Colonic mucosa (tissue), 4 donors: ENCODE results near the gene ZFAND3. TPM values are rescaled to one million over a fixed set of nuclear protein-coding genes. Genes with fewer than 3 reads are reported as not detected.
"Not testable (repeated sequence)": the region's sequence is repeated elsewhere in the genome, so short reads cannot be mapped to it uniquely, and the experiment has no call there.

ENCODE experiments used
- DNase-seq: peaks from one replicate; pipeline ENCODE4 v3.0.0-alpha.2; 2020
- H3K27ac ChIP-seq: fragments of 200-600 bp; one replicate; pipeline ENCODE4 v1.8.0; 2021
- H3K27me3 ChIP-seq: fragments of 200-600 bp; one replicate; pipeline ENCODE4 v1.8.0; 2021
- H3K36me3 ChIP-seq: fragments of 200-600 bp; one replicate; pipeline ENCODE4 v1.8.0; 2021
- H3K4me1 ChIP-seq: fragments of 200-600 bp; one replicate; pipeline ENCODE4 v1.8.0; 2021; ENCODE audit warnings: mild to moderate bottlenecking
- H3K4me3 ChIP-seq: fragments of 200-600 bp; one replicate; pipeline ENCODE4 v1.8.0; 2021
- H3K9ac ChIP-seq, 2 donors: one replicate each; pipeline ENCODE4 v1.7.0; 2013; ENCODE audit warnings: control low read depth in 2 of 2, low read depth in 2 of 2, low read length in 2 of 2
- H3K9me3 ChIP-seq: fragments of 200-600 bp; one replicate; pipeline ENCODE4 v1.8.0; 2021
- intact Hi-C: fragments of 100-400 bp; cut with DNase I; formaldehyde crosslinking; loops from one replicate; pipeline ENCODE4 v1.14.1; 2022
- total RNA-seq, 2 donors: library from RNA; stranded (reverse); fragmentation: NEBNext Ultra II Directional in 1 of 2; extraction: Animal tissue kit (Norgen Biotek cat#: 25700) in 1 of 2; gene quantifications; one replicate each; pipeline ENCODE4 v1.2.1, GENCODE V29; 2021
- TF ChIP-seq, protein P1 (sequence below): fragments of 200-600 bp; IDR thresholded peaks from one replicate; pipeline ENCODE4 v1.8.0; 2022; ENCODE audit warnings: antibody characterized with exemption, mild to moderate bottlenecking
- donor health status: healthy.
- donor health status: DM: no; HTN: no; CAD: no.
- donor health status: DM: no; HTN: no; CAD: no.

Gene ZFAND3
- total RNA-seq, 2 donors from 2014 or later, result 42.0 to 96.8 TPM

DNA sequence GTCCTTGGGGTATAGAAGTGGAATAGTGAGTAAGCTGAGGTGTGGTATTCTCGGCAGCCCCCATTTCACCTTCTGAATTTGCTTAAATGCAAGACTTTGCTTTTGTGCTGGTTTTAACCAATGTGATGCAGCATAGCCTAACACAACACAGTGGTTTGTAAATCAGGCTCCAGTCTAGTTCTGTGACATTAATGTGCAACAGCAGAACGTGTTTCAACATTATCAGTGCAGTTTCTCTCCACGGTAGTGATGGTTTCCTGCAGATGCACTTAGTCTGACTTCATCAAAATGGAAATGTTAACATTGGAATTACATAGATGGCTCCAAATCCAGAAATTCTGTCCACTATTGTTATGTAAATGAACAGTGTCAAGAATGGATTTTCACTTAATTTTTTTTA is 139.5 kb downstream of the ZFAND3 start:
- Histone ChIP-seq H3K9ac (no peak overlapping the region), H3K36me3 (no peaks in the 10 kb centered on the region), H3K27me3 (no peaks in the 10 kb centered on the region), H3K4me1 (no peaks in the 10 kb centered on the region), H3K4me3 (no peak overlapping the region), H3K27ac (no peak overlapping the region), H3K9me3 (no peaks in the 10 kb centered on the region)
- no peak for DNase-seq
- intact Hi-C loops, result no loop called here
- TF ChIP-seq, protein P1, sequence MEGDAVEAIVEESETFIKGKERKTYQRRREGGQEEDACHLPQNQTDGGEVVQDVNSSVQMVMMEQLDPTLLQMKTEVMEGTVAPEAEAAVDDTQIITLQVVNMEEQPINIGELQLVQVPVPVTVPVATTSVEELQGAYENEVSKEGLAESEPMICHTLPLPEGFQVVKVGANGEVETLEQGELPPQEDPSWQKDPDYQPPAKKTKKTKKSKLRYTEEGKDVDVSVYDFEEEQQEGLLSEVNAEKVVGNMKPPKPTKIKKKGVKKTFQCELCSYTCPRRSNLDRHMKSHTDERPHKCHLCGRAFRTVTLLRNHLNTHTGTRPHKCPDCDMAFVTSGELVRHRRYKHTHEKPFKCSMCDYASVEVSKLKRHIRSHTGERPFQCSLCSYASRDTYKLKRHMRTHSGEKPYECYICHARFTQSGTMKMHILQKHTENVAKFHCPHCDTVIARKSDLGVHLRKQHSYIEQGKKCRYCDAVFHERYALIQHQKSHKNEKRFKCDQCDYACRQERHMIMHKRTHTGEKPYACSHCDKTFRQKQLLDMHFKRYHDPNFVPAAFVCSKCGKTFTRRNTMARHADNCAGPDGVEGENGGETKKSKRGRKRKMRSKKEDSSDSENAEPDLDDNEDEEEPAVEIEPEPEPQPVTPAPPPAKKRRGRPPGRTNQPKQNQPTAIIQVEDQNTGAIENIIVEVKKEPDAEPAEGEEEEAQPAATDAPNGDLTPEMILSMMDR, result no peak

DNA sequence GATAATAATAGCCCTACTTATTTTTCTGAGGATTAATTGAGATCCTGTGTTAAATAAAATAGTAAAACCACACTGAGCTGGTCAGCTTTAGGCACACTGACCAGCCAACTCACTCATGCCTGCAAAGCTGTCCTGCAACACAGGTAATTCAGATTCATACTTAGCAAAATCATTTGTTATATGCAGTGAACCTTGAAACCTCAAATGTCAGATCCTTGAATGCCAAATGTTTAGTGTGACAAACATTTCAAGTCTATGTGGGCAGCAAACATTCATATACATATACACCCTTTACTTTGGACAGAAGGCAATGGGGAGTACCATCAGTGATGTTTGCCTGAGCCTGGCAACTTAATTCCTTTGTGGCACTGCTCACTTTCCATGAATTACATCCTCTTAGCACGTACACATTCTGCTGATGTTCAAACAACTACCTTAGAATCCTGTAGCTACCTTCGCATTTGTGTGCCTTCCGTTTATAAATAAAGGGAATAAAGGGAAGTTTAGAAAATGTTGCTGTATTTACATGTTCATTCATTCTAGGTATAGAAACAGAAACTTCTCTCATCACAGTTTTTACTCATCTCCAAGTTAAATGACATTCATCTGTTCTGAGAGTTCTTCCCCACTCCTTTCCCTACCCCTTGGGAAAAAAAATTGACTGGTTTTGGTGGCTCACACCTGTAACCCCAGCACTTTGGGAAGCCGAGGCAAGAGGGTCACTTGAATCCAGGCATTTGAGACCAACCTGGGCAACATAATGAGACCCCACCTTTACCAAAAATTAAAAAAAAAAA is 140.8 kb downstream of the ZFAND3 start:
- DNase-seq, result no peak
- Histone ChIP-seq H3K4me3 (no peak overlapping the region), H3K36me3 (no peaks in the 10 kb centered on the region), H3K4me1 (no peaks in the 10 kb centered on the region), H3K27me3 (no peaks in the 10 kb centered on the region), H3K9me3 (no peaks in the 10 kb centered on the region), H3K27ac (no peak overlapping the region), H3K9ac (no peak overlapping the region)
- TF ChIP-seq, protein P1, result no peak
- intact Hi-C loops, result no loop called here

DNA sequence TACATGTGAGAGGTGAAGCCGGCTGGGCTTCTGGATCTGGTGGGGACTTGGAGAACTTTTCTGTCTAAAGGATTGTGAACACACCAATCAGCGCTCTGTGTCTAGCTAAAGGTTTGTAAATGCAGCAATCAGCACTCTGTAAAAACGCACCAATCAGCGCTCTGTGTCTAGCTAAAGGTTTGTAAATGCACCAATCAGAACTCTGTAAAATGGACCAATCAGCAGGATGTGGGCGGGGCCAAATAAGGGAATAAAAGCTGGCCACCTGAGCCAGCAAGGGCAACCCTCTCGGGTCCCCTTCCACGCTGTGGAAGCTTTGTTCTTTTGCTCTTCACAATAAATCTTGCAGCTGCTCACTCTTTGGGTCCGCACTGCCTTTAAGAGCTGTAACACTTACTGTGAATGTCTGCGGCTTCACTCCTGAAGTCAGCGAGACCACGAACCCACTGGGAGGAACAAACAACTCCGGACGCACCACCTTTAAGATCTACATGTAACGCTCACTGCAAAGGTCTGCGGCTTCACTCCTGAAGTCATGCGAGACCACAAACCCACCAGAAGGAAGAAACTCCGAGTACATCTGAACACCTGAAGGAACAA is 143.1 kb downstream of the ZFAND3 start:
- H3K9ac ChIP-seq, H3K36me3 ChIP-seq, DNase-seq, H3K4me3 ChIP-seq, intact Hi-C loops, H3K9me3 ChIP-seq, H3K27ac ChIP-seq, H3K4me1 ChIP-seq, H3K27me3 ChIP-seq: not testable (repeated sequence)

DNA sequence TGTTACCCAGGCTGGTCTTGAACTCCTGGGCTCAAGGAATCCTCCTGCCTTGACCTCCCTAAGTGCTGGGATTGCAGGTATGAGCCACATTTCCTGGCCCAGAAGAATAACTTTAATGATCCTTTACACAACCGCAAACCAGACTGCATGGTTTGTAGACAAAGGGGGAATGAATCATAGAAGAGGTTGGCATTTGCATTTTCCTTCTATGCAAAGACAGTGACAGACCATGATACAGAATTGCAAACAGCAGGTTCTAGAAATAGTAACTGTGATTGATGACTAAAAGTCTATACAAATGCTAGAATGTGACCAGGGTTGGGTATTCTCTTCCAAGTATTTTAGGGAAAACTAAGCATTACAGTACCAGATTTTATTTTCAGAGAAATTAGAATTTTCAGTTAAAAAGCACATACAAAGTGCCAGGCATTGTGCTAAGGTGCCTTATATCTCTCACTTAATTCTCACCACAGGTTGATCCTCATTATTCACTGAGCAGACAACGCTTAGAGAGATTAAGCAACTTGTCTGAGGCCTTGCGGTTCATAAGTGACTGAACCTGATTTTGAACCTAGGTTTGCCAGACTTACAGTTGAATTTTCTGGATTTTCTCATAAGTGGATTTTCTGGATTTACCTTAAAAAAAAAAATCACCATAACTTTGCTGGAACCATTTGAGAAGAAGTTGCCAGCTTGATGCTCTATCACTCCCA is 146.6 kb downstream of the ZFAND3 start:
- TF ChIP-seq, protein P1, result no peak
- Histone ChIP-seq H3K27ac (no peak overlapping the region), H3K4me1 (no peaks in the 10 kb centered on the region), H3K9me3 (no peaks in the 10 kb centered on the region), H3K4me3 (no peak overlapping the region), H3K36me3 (no peaks in the 10 kb centered on the region), H3K27me3 (no peaks in the 10 kb centered on the region), H3K9ac (no peak overlapping the region)
- no peak for DNase-seq
- intact Hi-C loops, result no loop called here

DNA sequence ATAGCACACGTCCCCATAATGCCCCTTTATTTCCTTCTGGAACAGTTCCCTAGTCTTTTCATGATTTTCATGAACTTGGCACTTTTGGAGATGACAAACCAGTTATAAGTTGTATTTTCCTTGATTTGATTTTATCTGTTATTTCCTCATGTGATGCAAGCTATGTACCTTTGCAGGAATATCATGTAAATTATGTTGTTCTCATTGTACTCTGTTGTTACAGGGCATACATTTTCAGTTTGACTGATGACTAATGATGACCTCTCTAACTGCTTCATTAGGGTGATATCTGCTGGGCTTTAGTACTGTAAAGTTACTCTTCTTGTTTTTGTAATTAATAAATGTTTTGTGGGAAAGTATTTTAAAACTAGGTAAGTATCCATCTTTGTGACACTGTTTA is 147.3 kb downstream of the ZFAND3 start:
- no peak for DNase-seq
- no peak overlapping the region for H3K27ac ChIP-seq
- no peaks in the 10 kb centered on the region for H3K27me3 ChIP-seq
- H3K36me3 ChIP-seq, result no peaks in the 10 kb centered on the region
- intact Hi-C loops, result no loop called here
- no peaks in the 10 kb centered on the region for H3K9me3 ChIP-seq
- TF ChIP-seq, protein P1, result no peak
- H3K4me3 ChIP-seq, result no peak overlapping the region
- no peak overlapping the region for H3K9ac ChIP-seq
- H3K4me1 ChIP-seq, result no peaks in the 10 kb centered on the region
